Astrocyte (in vitro differentiated cells and primary cell): ENCODE measurements around the gene CYBA.

Experiments
- EZH2 ChIP-seq: IDR thresholded peaks from 2 replicates; pipeline ENCODE4 v1.6.1; 2012; ENCODE audit warnings: mild to moderate bottlenecking, low read length, inconsistent platforms; ENCODE audit not compliant: insufficient read depth
- TF ChIP-seq, protein P1 (sequence below): IDR thresholded peaks from 2 replicates; pipeline ENCODE4 v1.5.1; 2011; ENCODE audit warnings: low read depth, mild to moderate bottlenecking, inconsistent platforms, low read length, moderate library complexity; ENCODE audit not compliant: insufficient read depth

DNA sequence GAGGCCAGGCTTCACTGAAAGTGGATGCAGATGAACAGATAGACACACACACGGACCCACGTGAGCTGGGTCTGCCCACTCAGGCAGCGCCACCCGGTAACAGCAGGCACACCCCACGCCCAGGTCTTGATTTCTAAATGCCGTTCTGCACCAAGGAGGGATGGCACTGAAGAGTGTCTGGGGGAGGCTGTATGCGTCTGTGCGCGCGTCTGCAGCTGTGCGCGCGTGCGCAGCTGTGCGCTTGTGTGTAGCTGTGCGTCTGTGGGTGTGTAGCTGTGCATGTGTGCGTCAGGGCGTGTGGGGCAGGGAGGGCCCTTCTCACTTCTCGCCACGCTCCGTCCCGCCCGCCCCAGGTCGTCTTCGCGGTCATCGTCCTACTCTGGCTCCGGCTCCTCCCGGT, 28.0 kb downstream of the CYBA start:
- TF ChIP-seq, protein P1, sequence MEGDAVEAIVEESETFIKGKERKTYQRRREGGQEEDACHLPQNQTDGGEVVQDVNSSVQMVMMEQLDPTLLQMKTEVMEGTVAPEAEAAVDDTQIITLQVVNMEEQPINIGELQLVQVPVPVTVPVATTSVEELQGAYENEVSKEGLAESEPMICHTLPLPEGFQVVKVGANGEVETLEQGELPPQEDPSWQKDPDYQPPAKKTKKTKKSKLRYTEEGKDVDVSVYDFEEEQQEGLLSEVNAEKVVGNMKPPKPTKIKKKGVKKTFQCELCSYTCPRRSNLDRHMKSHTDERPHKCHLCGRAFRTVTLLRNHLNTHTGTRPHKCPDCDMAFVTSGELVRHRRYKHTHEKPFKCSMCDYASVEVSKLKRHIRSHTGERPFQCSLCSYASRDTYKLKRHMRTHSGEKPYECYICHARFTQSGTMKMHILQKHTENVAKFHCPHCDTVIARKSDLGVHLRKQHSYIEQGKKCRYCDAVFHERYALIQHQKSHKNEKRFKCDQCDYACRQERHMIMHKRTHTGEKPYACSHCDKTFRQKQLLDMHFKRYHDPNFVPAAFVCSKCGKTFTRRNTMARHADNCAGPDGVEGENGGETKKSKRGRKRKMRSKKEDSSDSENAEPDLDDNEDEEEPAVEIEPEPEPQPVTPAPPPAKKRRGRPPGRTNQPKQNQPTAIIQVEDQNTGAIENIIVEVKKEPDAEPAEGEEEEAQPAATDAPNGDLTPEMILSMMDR, result no peak
- no peak for TF ChIP-seq EZH2
